ENCODE results near the gene COX7A2. TPM values are rescaled to one million over a fixed set of nuclear protein-coding genes. Genes with fewer than 3 reads are reported as not detected.

COX7A2 gene
- total RNA-seq, 6 experiments from 2014 or later = 159 to 345 (median 218) TPM

GRCh38 chr6:75261299-75261698 lies 17.7 kb upstream of the COX7A2 start:
- TF ChIP-seq CTCF (IDR thresholded peaks at IDR 0.05) (no peak), POLR2A (IDR thresholded peaks at IDR 0.05) (no peak)
- intact Hi-C loops (cut with DNase I) = no loop called here
- WGBS (ENCODE audit: insufficient coverage, low coverage, low lambda C conversion rate, missing lambda C conversion rate) = 100% methylated on average over 1 of the region's 1 CpG

DNA sequence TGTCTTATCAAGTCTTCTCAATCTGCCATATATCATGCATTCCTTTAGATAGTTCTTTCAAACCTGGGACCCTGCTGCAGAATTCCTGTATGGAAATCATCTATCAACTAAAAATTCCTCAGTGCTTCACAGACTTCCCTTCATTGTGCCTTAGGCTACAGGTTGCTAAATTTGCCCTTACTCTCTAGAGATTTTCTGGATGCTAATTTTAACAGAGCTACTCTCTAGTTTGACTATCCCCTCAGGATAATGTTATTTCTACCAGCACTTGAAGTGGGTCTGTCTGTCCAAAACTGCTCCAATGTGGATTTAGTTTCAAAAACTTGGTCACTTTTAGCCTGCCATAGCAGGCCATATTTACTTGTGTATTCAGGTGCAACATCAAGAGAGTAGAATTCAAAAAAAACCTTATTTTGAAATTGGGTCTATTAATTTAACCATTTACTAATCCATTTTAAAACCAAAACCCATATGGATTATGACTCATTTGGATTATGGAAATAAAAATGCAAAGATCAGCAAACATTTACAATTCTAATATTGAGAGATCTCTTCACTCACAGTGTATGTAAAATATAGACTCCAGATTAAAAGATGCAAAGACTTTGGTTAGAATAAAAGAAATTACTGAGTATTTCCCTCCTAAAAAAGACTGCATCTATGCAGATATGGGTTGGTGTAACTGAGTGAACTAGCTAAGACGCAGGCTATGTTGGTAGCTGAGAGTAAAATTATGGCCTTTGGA lies 13.9 kb upstream of the COX7A2 start:
- ATAC-seq = no peak
- H3K4me1 ChIP-seq = no peaks in the 10 kb centered on the region
- intact Hi-C loops (cut with DNase I) = no loop called here
- DNase-seq = no peak
- H3K36me3 ChIP-seq = peaks cover 2 to 45% (median 9%) of the 10 kb centered on the region in 4 donors
- H3K9me3 ChIP-seq = no peaks in the 10 kb centered on the region
- TF ChIP-seq POLR2A (IDR thresholded peaks at IDR 0.05) (no peak), CTCF (IDR thresholded peaks at IDR 0.05) (no peak)
- WGBS (ENCODE audit: insufficient coverage, low coverage, low lambda C conversion rate, missing lambda C conversion rate) = 89% methylated on average over 1 of the region's 1 CpG
- no peak overlapping the region for H3K27ac ChIP-seq
- no peaks in the 10 kb centered on the region for H3K27me3 ChIP-seq
- no peak overlapping the region for H3K4me3 ChIP-seq

More at GRCh38 chr6:75261299-75261698, 17.7 kb upstream of the COX7A2 start:
- DNase-seq = no peak
- Histone ChIP-seq H3K4me3 (no peak overlapping the region), H3K4me1 (no peaks in the 10 kb centered on the region), H3K27me3 (no peaks in the 10 kb centered on the region), H3K9me3 (no peaks in the 10 kb centered on the region), H3K27ac (no peak overlapping the region), H3K36me3 (peaks cover 0 to 58% (median 13%) of the 10 kb centered on the region in 4 donors)
- ATAC-seq = no peak

- no peak for ATAC-seq
- no peaks in the 10 kb centered on the region for H3K27me3 ChIP-seq
- WGBS (ENCODE audit: insufficient coverage, low coverage, low lambda C conversion rate, missing lambda C conversion rate) = 66% methylated on average over 2 of the region's 2 CpGs
- intact Hi-C loops (cut with DNase I) = no loop called here
- no peak overlapping the region for H3K4me3 ChIP-seq
- no peak overlapping the region for H3K27ac ChIP-seq
- no peaks in the 10 kb centered on the region for H3K9me3 ChIP-seq
- no peak for TF ChIP-seq CTCF (IDR thresholded peaks at IDR 0.05)
- no peak for TF ChIP-seq POLR2A (IDR thresholded peaks at IDR 0.05)
- DNase-seq = no peak
- no peaks in the 10 kb centered on the region for H3K4me1 ChIP-seq
- H3K36me3 ChIP-seq = peaks cover 0 to 7% (median 1%) of the 10 kb centered on the region in 4 donors
Observed at GRCh38 chr6:75250552-75250951, 7.0 kb upstream of the COX7A2 start.

GRCh38 chr6:75249837-75250236 lies 6.2 kb upstream of the COX7A2 start:
- ATAC-seq = no peak
- no peaks in the 10 kb centered on the region for H3K27me3 ChIP-seq
- no peak for DNase-seq
- no peaks in the 10 kb centered on the region for H3K9me3 ChIP-seq
- no peaks in the 10 kb centered on the region for H3K36me3 ChIP-seq
- no peak overlapping the region for H3K4me3 ChIP-seq
- TF ChIP-seq CTCF (IDR thresholded peaks at IDR 0.05) = no peak
- no peak for TF ChIP-seq POLR2A (IDR thresholded peaks at IDR 0.05)
- intact Hi-C loops (cut with DNase I) = no loop called here
- no peaks in the 10 kb centered on the region for H3K4me1 ChIP-seq
- no peak overlapping the region for H3K27ac ChIP-seq
